Superior temporal gyrus (tissue), 1 donor: ENCODE results near the gene SOBP.

Experiments
- DNase-seq: peaks from one replicate; pipeline ENCODE4 v3.0.0-alpha.2; 2016; ENCODE audit errors: extremely low spot score

SOBP gene

GRCh38 chr6:107638493-107638892, 148.6 kb downstream of the SOBP start:
- no peak for DNase-seq

GRCh38 chr6:107639511-107639910, 149.6 kb downstream of the SOBP start:
- peak; percentile 9 for DNase-seq

GRCh38 chr6:107641071-107641470, 151.2 kb downstream of the SOBP start:
- peak; percentile 8 for DNase-seq

- peak; percentile 60 for DNase-seq
Measured at GRCh38 chr6:107641500-107641941, 151.6 kb downstream of the SOBP start.

DNA sequence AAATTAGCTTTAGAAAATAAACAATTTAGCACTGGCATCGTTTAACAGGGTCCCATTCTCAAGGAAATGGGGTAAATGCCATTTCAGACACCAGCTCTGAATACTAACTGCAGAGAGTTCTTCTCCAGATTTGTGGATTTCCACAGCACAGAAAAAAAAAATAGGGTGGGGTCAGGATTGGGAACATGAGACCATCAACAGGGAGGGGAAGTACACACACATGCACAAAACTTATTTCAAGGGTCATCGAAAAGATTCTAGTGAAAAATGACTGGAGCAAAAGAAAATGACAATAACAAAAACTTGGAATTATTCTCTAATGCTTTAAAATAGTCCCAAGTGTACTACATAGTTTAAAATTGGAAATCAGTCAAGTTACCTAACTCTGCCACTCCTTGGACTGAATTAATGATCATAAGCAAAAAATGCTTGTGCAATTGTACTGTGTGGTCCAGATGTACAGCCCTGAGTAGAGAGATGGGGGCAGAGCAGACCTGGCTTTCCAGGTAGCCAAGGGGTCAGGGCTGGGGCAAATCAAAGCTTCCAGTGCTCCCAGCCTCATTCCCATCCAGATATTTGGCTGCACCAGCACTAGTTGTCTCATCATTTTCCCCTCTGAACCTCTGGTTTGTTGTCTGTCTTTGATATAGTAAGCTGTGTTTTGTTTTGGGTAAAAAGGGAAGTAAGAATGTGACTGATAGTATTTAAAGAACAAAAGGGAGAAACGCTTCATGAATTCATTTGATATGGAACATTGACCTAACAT, 152.4 kb downstream of the SOBP start:
- no peak for DNase-seq

DNA sequence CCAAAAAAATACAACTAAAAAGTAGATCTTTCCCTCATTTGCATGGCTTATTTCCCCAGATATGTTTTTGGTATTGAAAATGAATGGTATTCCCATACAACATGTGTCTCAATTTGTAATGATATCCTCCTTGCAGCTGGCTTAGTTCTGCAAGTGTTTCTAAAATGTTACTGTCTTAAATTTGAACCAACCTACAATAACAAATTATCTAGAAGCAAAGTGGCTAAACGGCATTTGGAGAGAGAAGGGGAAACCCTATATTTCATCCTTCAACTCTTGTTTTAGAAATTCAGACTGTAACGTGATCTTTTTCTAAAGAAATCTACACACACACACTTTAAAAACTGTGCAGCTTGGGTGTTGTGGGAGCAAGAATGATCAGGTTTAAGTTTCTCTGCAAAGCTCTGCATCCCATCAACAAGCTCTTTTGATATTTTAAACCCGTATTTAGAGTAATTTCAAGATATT, 153.0 kb downstream of the SOBP start:
- DNase-seq, result peak; percentile 10

DNA sequence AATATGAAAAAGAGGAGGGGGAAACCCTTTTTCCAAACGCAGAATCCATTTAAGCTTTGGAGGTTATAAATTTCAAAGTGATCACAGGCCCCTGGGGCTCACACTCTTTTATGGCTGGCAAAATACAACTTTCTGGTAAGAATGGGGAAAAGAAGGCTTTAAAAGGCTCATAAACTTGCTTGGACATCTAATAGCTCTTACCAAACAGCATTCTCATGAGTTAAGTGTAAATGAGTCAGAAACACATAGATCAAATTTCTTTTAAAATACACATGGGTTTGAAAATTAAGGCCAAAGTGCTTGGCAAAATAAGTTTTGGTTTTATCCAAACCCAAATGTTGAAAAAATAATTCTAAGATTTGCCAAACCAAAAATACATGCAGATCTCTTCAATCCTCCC, 154.6 kb downstream of the SOBP start:
- no peak for DNase-seq

DNA sequence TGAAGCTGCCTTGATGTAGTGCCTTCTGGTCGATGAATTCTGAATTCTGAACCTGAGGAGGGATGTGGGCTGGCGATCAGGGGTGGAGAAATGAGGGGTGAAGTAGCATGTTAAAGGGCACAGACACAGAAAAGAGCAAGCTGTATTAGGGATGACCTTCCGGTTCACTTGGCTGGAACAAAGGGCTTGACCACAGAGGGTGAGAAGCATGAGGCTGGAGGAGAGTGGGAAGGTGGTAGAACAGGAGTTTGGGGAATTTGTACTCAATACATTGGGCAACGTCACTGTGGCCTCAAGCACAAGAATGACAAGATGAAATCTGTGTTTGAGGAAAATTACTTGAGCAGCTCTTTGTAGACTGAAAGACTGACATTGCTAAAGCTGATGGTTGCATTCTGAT, 155.8 kb downstream of the SOBP start:
- DNase-seq, result no peak

- DNase-seq, result no peak
Measured at GRCh38 chr6:107646176-107646575, 156.3 kb downstream of the SOBP start.

- DNase-seq, result no peak
Measured at GRCh38 chr6:107646776-107647438, 157.0 kb downstream of the SOBP start.

GRCh38 chr6:107647439-107647948, 157.6 kb downstream of the SOBP start:
- no peak for DNase-seq

DNA sequence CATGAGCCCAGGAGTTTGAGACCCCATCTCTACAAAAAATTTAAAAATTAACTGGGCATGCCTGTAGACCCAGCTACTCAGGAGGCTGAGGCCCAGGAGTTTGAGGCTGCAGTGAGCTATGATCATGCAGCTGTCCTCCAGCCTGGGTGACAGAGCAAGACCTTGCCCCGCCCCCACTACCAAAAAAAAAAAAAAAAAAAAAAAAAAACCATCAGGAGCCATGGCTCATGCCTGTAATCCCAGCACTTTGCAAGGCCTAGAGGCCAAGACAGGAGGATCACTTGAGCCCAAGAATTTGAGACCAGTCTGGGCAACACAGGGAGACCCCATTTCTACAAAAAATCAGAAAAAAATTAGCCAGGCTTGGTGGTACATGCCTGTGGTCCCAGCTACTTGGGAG, 159.1 kb downstream of the SOBP start:
- no peak for DNase-seq

- no peak for DNase-seq
Measured at GRCh38 chr6:107652526-107653182, 162.7 kb downstream of the SOBP start.

DNA sequence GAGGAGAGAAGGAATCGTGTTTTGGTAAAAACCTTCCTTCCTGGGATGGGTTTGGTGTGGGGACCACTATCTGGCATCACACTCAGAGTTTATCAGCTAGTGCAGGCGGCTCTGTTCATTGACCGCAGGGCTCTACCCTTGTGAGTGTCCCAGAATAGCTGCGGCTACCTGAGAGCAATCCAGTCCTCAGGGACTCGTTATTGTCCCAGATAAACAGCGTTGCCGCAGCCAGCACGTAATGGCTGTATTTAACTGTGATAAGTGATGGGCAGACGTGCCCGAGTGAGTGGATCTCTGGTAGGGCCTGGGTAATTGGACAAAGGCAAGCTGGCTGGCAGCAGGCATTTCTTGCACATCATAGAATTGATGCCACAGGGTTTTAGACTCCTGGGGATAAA, 163.3 kb downstream of the SOBP start:
- no peak for DNase-seq

GRCh38 chr6:107653861-107654394, 164.0 kb downstream of the SOBP start:
- no peak for DNase-seq

GRCh38 chr6:107654764-107655163, 164.8 kb downstream of the SOBP start:
- DNase-seq, result no peak

DNA sequence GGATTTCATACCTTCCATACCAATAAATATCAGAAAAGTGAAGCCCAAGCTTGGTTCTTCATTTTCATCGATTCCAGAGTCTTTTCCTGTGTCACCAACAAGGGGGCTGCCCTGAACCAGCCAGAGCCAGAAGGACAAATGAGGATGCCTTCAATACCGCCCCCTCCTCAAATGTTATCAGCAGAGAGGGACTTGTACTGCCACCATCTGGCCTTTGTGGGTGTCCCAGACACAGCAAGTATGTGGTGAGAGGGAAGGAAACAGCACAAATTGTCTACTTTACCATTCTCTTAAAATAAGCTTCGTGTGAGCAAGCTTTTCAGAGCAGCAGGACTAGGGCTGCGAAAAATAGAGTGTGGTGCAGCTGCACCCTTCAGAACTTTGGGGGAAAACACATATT, 165.3 kb downstream of the SOBP start:
- peak; percentile 30 for DNase-seq

DNA sequence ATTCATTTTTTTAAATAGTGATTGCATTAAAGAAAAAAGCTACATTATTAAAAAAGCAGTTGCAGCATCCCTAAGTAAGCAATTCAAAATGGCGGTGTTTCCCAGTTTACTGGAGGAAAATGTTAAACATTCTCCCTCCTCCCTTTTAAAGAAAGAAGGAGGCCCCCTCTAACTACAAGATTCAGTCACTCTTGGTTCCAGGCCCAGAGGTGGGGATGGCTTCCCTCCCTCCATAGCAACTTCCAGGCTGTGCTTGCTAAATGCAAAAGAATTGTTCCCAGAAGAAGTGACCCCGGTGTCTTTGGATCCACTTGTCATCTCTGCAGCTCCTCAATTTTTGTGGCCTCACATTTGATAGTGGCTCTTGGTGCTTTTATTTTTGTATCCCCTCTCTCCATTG, 165.9 kb downstream of the SOBP start:
- DNase-seq, result no peak

DNA sequence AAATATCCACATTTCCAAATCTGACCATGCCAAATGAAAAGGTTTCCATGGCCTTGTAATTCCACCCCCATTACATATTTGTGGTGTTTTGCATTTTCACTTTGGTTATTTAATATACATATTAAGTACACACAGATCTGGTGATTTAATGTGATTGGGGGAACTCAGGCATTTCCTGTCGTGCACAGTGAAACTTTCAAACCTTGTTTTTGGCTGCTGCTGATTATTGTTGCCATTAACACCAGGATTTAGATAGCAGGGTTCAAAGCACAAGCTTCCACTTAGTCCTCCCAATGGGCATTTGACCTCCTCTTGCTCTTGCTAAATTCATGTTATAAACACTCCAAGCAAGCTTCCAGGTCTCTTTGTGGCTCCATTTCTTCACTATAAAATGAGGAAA, 166.5 kb downstream of the SOBP start:
- DNase-seq, result no peak

- no peak for DNase-seq
Measured at GRCh38 chr6:107656883-107657282, 167.0 kb downstream of the SOBP start.

DNA sequence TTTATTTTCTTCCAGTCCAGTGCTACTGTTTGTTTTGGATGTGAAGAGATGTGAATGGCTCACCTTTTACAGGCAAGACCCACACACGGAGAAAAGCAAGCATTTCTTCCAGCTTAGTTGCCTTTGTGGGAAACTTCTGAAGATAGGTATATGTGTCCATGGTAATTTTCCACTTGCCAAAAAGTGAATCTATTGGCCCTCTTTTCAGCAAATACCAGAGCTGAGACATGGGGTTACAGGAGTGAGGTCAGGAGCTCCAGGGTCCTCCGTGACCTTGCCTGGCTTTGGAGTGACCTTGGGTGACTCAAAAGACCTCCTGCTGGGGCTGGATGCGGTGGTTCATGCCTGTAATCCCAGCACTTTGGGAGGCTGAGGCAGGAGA, 167.4 kb downstream of the SOBP start:
- DNase-seq, result no peak

DNA sequence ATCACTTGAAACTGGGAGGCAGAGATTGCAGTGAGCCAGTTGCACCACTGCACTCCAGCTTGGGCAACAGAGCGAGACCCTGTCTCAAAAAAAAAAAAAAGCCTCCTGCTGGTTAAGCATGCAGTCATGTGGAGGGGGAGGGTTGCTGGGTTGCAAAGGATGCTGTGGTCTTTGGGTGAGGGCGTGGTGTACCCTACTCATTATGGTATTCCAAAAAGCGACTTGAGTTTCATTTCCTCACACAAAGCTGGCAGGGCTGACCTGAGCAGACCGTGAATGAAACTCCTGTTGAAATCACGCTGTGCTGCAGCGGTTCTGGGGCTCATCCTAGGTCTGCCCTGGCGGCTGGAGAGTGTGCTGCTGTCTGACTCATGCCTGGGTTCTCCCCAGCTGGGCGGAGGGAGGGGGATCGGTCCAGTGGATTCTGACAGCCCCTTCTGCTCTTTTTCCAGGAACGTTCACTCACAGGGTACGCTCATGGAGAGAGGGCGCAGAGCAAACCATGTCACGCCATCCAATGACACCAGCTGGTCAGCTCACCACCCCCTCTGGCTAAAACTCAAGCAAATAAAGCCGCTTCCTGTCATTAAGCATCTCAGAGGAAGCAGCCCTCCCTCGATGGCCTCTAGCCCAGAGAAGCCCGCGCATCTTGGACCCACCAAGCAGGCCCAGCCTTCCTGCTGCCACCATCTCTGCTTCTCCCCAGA, 168.0 kb downstream of the SOBP start:
- no peak for DNase-seq
